HEK293 (cell line): ENCODE measurements around the gene TTLL9.

ENCODE experiments used
- CTCF ChIA-PET: fragments of 350-600 bp; formaldehyde crosslinking; extraction: SDS; loops from one replicate; lab custom pipeline; 2021; ENCODE audit warnings: antibody characterized with exemption; lab: Yijun Ruan, JAX
- POLR2A ChIA-PET: fragments of 300-600 bp; formaldehyde crosslinking; extraction: SDS; loops from one replicate; lab custom pipeline; 2020; ENCODE audit warnings: antibody characterized with exemption, inconsistent platforms; lab: Yijun Ruan, JAX
- H3K27ac ChIP-seq: fragments of 200-500 bp; sonication (Bioruptor generic); 2 replicates; pipeline ENCODE4 v1.5.1; 2014; ENCODE audit warnings: low read depth, low read length, control low read depth, inconsistent platforms; ENCODE audit errors: extremely low read depth
- H3K36me3 ChIP-seq, 2 experiments: fragments of 200-500 bp in 1 of 2; sonication (Bioruptor generic) in 1 of 2; 1 replicate in 1 of 2; 2 replicates in 1 of 2; pipeline ENCODE4 v1.5.1; 2014 to 2017; ENCODE audit warnings: inconsistent platforms in 2 of 2, low read length in 2 of 2; ENCODE audit not compliant: control insufficient read depth in 2 of 2, insufficient read depth in 1 of 2
- H3K4me1 ChIP-seq: fragments of 200-500 bp; sonication (Bioruptor generic); 2 replicates; pipeline ENCODE4 v1.5.1; 2014; ENCODE audit warnings: mild to moderate bottlenecking, low read length, inconsistent platforms; ENCODE audit not compliant: control insufficient read depth, insufficient read depth
- H3K4me3 ChIP-seq: 2 replicates; pipeline ENCODE4 v1.5.1; 2011; ENCODE audit warnings: low read depth, mild to moderate bottlenecking, control low read depth, low read length, moderate library complexity
- H3K9me3 ChIP-seq: fragments of 200-500 bp; sonication (Bioruptor generic); 2 replicates; pipeline ENCODE4 v1.5.1; 2014; ENCODE audit warnings: low read depth, low read length, inconsistent platforms; ENCODE audit not compliant: control insufficient read depth, insufficient read depth
- HIC1 ChIP-seq: fragments of 450-650 bp; formaldehyde crosslinking; IDR thresholded peaks from 2 replicates; pipeline ENCODE4 v1.5.1; 2016; ENCODE audit warnings: missing biosample characterization, missing genetic modification characterization
- KLF1 ChIP-seq: fragments of 450-650 bp; formaldehyde crosslinking; IDR thresholded peaks from 2 replicates; pipeline ENCODE4 v1.5.1; 2016; ENCODE audit warnings: missing biosample characterization, missing genetic modification characterization
- PRDM6 ChIP-seq: fragments of 450-650 bp; formaldehyde crosslinking; IDR thresholded peaks from 2 replicates; pipeline ENCODE4 v1.5.1; 2017; ENCODE audit warnings: missing biosample characterization, missing genetic modification characterization
- SP3 ChIP-seq: fragments of 450-650 bp; formaldehyde crosslinking; IDR thresholded peaks from 2 replicates; pipeline ENCODE4 v1.5.1; 2016; ENCODE audit warnings: missing biosample characterization, missing genetic modification characterization
- ZBTB48 ChIP-seq: fragments of 450-650 bp; formaldehyde crosslinking; IDR thresholded peaks from 2 replicates; pipeline ENCODE4 v1.5.1; 2016; ENCODE audit warnings: missing biosample characterization, missing genetic modification characterization
- ZNF138 ChIP-seq: fragments of 450-650 bp; formaldehyde crosslinking; IDR thresholded peaks from 2 replicates; pipeline ENCODE4 v1.5.1; 2016; ENCODE audit warnings: missing biosample characterization, missing genetic modification characterization, borderline replicate concordance
- ZNF140 ChIP-seq: fragments of 450-650 bp; formaldehyde crosslinking; IDR thresholded peaks from 2 replicates; pipeline ENCODE4 v1.5.1; 2016; ENCODE audit warnings: missing biosample characterization, missing genetic modification characterization
- ZNF202 ChIP-seq: fragments of 450-650 bp; formaldehyde crosslinking; IDR thresholded peaks from 2 replicates; pipeline ENCODE4 v1.5.1; 2016; ENCODE audit warnings: missing biosample characterization, missing genetic modification characterization, borderline replicate concordance
- ZNF26 ChIP-seq: fragments of 450-650 bp; formaldehyde crosslinking; IDR thresholded peaks from 2 replicates; pipeline ENCODE4 v1.5.1; 2016; ENCODE audit warnings: missing biosample characterization, missing genetic modification characterization
- ZNF350 ChIP-seq: fragments of 450-650 bp; formaldehyde crosslinking; IDR thresholded peaks from 2 replicates; pipeline ENCODE4 v1.5.0; 2017; ENCODE audit warnings: missing biosample characterization, mild to moderate bottlenecking, missing genetic modification characterization
- ZNF366 ChIP-seq: fragments of 450-650 bp; formaldehyde crosslinking; conservative IDR thresholded peaks from 2 replicates; pipeline ENCODE4 v1.5.1; 2016; ENCODE audit warnings: missing biosample characterization, missing genetic modification characterization
- ZNF37A ChIP-seq: fragments of 450-650 bp; IDR thresholded peaks from 2 replicates; pipeline ENCODE4 v1.5.1; 2018; ENCODE audit warnings: missing biosample characterization, missing genetic modification characterization
- ZNF391 ChIP-seq: fragments of 450-650 bp; formaldehyde crosslinking; IDR thresholded peaks from 2 replicates; pipeline ENCODE4 v1.5.1; 2016; ENCODE audit warnings: low read depth, missing biosample characterization, missing genetic modification characterization, borderline replicate concordance
- ZNF416 ChIP-seq: fragments of 450-650 bp; formaldehyde crosslinking; IDR thresholded peaks from 2 replicates; pipeline ENCODE4 v1.5.1; 2016; ENCODE audit warnings: missing biosample characterization, missing genetic modification characterization
- ZNF514 ChIP-seq: fragments of 450-650 bp; formaldehyde crosslinking; IDR thresholded peaks from 2 replicates; pipeline ENCODE4 v1.5.1; 2016; ENCODE audit warnings: missing biosample characterization, missing genetic modification characterization
- ZNF518A ChIP-seq: fragments of 450-650 bp; formaldehyde crosslinking; conservative IDR thresholded peaks from 2 replicates; pipeline ENCODE4 v1.5.1; 2016; ENCODE audit warnings: low read depth, missing biosample characterization, missing genetic modification characterization
- ZNF626 ChIP-seq: fragments of 450-650 bp; sonication (Bioruptor Pico); formaldehyde crosslinking; IDR thresholded peaks from 2 replicates; pipeline ENCODE4 v1.5.1; 2018; ENCODE audit warnings: missing biosample characterization, missing genetic modification characterization, inconsistent platforms
- ZNF670 ChIP-seq: fragments of 450-650 bp; formaldehyde crosslinking; IDR thresholded peaks from 2 replicates; pipeline ENCODE4 v1.5.1; 2016; ENCODE audit warnings: missing biosample characterization, missing genetic modification characterization, low read depth
- ZNF777 ChIP-seq: fragments of 450-650 bp; formaldehyde crosslinking; IDR thresholded peaks from 2 replicates; pipeline ENCODE4 v1.5.1; 2017; ENCODE audit warnings: missing biosample characterization, missing genetic modification characterization, borderline replicate concordance
- ZNF837 ChIP-seq: fragments of 450-650 bp; formaldehyde crosslinking; IDR thresholded peaks from 2 replicates; pipeline ENCODE4 v1.5.1; 2016; ENCODE audit warnings: missing biosample characterization, missing genetic modification characterization
- ZSCAN4 ChIP-seq: fragments of 450-650 bp; formaldehyde crosslinking; IDR thresholded peaks from 2 replicates; pipeline ENCODE4 v1.5.1; 2017; ENCODE audit warnings: missing biosample characterization, missing genetic modification characterization

TTLL9 gene

GRCh38 chr20:31915491-31916280, 45.3 kb downstream of the TTLL9 start:
- Histone ChIP-seq H3K36me3 (no peaks in the 10 kb centered on the region), H3K4me1 (peaks cover 9% of the 10 kb centered on the region), H3K9me3 (no peaks in the 10 kb centered on the region), H3K4me3 (no peak overlapping the region), H3K27ac (no peak overlapping the region)
- CTCF ChIA-PET: no interaction called here
- TF ChIP-seq ZNF514 (tag by site-specific recombination) (no peak), ZNF26 (tag by site-specific recombination) (no peak), ZSCAN4 (no peak), PRDM6 (tag by site-specific recombination) (no peak), ZNF366 (tag by site-specific recombination) (no peak), ZNF138 (tag by site-specific recombination) (no peak), ZNF416 (tag by site-specific recombination) (no peak), KLF1 (no peak), SP3 (tag by site-specific recombination) (no peak), ZNF391 (tag by site-specific recombination) (no peak), ZNF140 (tag by site-specific recombination) (no peak), ZBTB48 (tag by site-specific recombination) (no peak), ZNF837 (no peak), ZNF202 (tag by site-specific recombination) (no peak), ZNF37A (tag by site-specific recombination) (no peak), ZNF350 (tag by site-specific recombination) (no peak), HIC1 (no peak)
- POLR2A ChIA-PET: no interaction called here

GRCh38 chr20:31916708-31917107, 46.3 kb downstream of the TTLL9 start:
- Histone ChIP-seq H3K36me3 (no peaks in the 10 kb centered on the region), H3K9me3 (no peaks in the 10 kb centered on the region), H3K4me3 (no peak overlapping the region), H3K27ac (no peak overlapping the region), H3K4me1 (peaks cover 9% of the 10 kb centered on the region)
- ChIA-PET CTCF (interaction anchor here (0.7 kb wide), 1 partner anchor 35 kb away, joined by 4 read pairs; the partner anchor contains the start of gene PDRG1), POLR2A (no interaction called here)
- TF ChIP-seq ZNF626 (tag by site-specific recombination) (no peak), ZNF670 (no peak), ZNF518A (tag by site-specific recombination) (no peak), ZNF777 (no peak)
